Cardiac fibroblast (primary cell): ENCODE results near the gene IFT20.
A peak's percentile ranks its signal among the peaks of the same experiment; 100 is the strongest.

ENCODE experiments used
- DNase-seq, 2 donors: peaks; one replicate each; pipeline versions ENCODE4 v3.0.0 to v3.0.0-alpha.2; 2010; ENCODE audit warnings: low read depth in 2 of 2
- H3K4me3 ChIP-seq, 2 donors: replicated peaks in 1 of 2; 1 replicate in 1 of 2; 2 replicates in 1 of 2; pipeline ENCODE4 v1.5.1; 2011; ENCODE audit warnings: low read depth in 2 of 2, low read length in 2 of 2, mild to moderate bottlenecking in 2 of 2, moderate library complexity in 1 of 2
- TF ChIP-seq, protein P1 (sequence below): IDR thresholded peaks from one replicate; pipeline ENCODE4 v1.5.1; 2011; ENCODE audit warnings: low read depth, mild to moderate bottlenecking, low read length, inconsistent platforms

IFT20 gene

DNA sequence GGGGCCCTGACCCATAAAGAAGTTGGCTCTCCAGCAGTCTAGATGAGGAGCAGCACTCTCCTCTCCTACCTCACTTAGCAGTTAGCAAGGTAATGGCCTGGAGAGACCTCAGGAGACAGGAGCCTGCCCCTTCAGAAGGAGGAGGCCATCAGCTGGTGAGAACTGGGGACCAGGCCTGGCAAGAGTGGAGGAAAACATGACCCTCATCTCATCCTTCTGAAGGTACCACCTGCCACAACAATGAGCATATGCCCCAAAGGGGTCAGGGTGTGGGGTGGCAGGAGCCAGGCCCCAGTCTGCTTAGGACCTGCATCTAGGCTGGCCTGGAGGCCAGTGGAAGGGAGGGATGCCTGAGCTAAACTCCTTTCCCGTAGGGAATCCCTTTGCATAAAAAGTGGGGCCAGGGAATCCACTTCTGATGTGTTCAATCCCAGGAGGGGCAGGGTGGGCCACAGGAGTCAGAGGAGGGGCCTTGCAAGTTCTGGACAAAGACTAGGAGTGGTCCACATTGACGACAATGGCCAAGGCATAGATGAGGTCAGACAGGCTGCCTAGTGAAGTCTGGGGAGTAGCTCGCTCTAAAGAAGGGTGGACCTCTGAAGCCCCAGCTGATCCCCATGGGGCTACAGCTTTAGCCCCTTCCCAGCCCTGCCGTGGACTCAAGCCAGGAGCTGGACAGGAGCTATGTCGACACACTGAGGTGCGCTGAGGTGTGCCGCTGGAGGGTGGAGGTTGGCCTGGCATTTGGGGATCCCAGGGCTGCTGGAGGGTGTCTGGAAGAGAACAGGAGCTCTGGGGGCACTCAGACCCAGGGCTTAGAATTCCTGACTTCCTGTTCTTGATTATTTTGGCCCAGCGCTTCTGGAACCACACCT lies 28.7 kb upstream of the IFT20 start:
- DNase-seq: no peak
- H3K4me3 ChIP-seq: no peak overlapping the region
- TF ChIP-seq, protein P1, sequence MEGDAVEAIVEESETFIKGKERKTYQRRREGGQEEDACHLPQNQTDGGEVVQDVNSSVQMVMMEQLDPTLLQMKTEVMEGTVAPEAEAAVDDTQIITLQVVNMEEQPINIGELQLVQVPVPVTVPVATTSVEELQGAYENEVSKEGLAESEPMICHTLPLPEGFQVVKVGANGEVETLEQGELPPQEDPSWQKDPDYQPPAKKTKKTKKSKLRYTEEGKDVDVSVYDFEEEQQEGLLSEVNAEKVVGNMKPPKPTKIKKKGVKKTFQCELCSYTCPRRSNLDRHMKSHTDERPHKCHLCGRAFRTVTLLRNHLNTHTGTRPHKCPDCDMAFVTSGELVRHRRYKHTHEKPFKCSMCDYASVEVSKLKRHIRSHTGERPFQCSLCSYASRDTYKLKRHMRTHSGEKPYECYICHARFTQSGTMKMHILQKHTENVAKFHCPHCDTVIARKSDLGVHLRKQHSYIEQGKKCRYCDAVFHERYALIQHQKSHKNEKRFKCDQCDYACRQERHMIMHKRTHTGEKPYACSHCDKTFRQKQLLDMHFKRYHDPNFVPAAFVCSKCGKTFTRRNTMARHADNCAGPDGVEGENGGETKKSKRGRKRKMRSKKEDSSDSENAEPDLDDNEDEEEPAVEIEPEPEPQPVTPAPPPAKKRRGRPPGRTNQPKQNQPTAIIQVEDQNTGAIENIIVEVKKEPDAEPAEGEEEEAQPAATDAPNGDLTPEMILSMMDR: no peak

DNA sequence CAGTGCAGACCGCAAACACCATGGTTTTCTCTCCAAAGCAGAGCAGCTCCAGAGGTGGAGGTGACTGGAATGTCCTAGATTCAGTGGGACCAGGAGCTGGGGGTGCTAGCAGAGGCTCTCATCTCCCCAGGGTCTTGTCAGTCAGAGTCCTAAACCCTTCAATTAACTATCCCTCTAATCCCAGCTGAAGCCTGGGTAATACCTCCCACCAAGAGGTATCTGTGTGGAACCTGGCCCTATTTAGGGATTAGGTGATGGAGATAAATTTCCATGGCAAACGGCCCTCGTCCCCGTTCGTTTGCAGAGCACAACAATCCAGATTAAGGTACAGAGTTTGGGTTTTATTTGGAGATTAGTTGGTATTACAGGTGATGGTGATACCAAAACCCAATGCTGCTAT lies 27.9 kb upstream of the IFT20 start:
- DNase-seq: no peak
- TF ChIP-seq, protein P1: no peak
- H3K4me3 ChIP-seq: no peak overlapping the region

DNA sequence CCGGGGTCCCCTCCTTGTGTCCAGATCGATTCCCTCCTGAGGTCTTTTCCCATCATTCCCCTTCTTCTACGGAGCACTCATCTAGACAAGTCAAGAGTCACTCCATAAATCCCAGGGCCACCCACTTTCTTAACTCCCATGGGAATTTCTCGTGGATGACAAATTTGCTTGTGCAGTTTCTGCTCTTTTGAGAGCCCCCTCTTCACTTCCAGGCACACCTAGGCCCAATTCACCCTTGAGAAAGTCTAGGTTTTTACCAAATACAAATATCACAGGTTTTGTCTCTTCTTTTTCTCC lies 22.6 kb upstream of the IFT20 start:
- DNase-seq: no peak
- peak overlapping the region; percentile 90 to 96 for H3K4me3 ChIP-seq
- TF ChIP-seq, protein P1: no peak

DNA sequence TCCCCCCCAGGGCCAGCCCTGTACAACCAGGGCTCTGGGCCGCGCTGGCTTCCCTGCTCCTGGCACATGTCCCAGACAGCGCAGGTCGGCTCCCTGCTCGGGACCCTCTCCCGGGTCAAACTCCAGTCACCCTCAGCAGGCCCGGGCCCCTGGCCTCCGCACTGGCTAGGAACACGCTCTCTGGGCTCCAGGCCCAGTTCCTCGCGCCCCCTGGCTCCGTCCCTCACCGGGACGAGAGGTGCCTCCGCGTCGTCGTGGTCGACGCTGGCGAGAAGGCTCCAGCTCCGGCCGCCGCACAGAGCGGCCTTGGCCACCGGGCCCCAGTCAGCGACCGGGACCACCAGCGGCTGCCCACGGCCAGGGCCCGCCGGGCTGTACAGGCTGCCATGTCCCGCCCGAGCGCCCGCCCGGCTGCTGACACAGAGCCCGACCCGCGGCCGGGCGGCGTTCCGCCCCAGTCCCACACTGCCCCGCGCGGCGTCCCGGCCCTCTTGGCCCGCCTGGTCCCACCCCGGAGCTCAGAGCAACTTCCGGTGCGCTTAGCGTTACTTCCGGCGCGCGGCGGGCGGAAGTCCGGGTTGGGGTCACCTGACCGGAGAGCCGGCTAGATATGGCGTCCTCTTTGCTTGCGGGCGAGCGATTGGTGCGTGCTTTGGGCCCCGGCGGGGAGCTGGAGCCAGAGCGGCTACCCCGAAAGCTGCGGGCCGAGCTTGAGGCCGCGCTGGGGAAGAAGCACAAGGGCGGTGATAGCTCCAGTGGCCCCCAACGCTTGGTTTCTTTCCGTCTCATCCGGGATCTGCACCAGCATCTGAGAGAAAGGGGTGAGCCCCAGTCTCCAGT lies 22.0 kb upstream of the IFT20 start, which contains the start of gene POLDIP2:
Gene POLDIP2, minus strand, starts transcription at position 467 of the 840 bp plus-strand sequence. Its CDS starts 79 bp downstream, at position 388.
- TF ChIP-seq, protein P1: no peak
- DNase-seq: peak; percentile 95 to 97
- peak within 1 kb of the TSS; percentile 95 to 96 for H3K4me3 ChIP-seq

DNA sequence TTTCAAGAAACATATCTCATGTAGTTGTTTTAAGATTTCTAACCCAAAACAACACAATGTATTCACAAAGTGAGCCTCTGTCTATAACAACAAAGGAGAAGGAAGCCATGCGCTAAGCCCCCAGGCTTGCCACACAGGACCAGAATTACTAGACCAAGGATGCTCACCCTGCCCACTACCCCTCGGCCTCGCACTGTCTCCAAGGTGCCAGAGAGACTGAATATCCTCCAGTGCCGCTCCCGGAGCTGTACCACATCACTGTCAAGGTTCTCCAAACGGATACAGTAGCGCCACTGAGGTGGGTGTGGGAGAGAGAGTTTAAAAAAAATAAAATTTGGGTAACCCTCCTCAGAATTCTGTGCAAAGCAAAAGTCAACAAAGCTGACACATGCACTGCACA lies 15.0 kb upstream of the IFT20 start:
- DNase-seq: no peak
- no peak overlapping the region for H3K4me3 ChIP-seq
- TF ChIP-seq, protein P1: no peak

DNA sequence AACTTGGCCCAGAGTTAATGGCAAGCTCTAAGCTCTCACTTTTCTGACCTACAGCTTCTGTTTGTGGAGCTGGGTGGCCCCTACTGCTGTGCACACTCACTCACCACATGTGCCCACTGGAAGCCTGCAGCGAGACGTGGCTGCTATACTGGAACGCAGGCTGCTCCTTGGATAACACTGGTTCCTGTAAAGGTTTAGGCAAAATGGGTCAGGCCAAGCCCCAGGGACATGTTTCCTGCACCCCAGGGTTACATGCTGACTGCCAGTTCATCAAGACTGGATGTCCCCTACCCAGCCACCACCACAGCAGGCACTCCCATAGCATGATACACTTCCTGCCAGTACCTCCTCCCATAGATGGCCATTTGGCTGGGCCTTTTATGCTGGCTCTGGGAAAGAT lies 13.7 kb upstream of the IFT20 start:
- TF ChIP-seq, protein P1: no peak

More for the DNA sequence above, 13.7 kb upstream of the IFT20 start:
- no peak for DNase-seq
- H3K4me3 ChIP-seq: no peak overlapping the region
